GM12878 (cell line): ENCODE measurements around the gene ZDHHC5. TPM values are rescaled to one million over a fixed set of nuclear protein-coding genes. Genes with fewer than 3 reads are reported as not detected.

Experiments used
- ATAC-seq: fragments of 200-7000 bp; cut with Tn5 transposase; 3 replicates; pipeline ENCODE4 v1.9.1; 2020; ENCODE audit warnings: mild to moderate bottlenecking, moderate library complexity
- BruUV-seq: library from RNA; stranded (reverse); fragments of 400-500 nt; replicated peaks from 2 replicates; lab custom pipeline; 2021; lab: Mats Ljungman, UMichigan
- CTCF ChIA-PET: fragments of 300-600 bp; sonication (Branson Sonifier 250); formaldehyde crosslinking; extraction: SDS; loops from one replicate; lab custom pipeline; 2021; ENCODE audit warnings: inconsistent platforms; lab: Yijun Ruan, JAX
- POLR2A ChIA-PET: fragments of 350-600 bp; formaldehyde crosslinking; extraction: SDS; loops from one replicate; lab custom pipeline; 2021; ENCODE audit warnings: inconsistent platforms; lab: Charles Lee
- RAD21 ChIA-PET: fragments of 300-600 bp; sonication (Branson Sonifier 250); formaldehyde crosslinking; loops from one replicate; lab custom pipeline; 2023; ENCODE audit warnings: antibody characterized with exemption; ENCODE audit not compliant: unreplicated experiment; lab: Charles Lee
- SMC1A ChIA-PET: fragments of 300-600 bp; sonication (Branson Sonifier 250); formaldehyde crosslinking; loops from one replicate; lab custom pipeline; 2023; ENCODE audit not compliant: unreplicated experiment, uncharacterized antibody; lab: Charles Lee
- DNase-seq: peaks from one replicate; pipeline ENCODE4 v3.0.0-alpha.2; 2011; ENCODE audit warnings: low read depth, low spot score
- FAIRE-seq: peaks from 3 replicates; lab custom pipeline; 2011; peaks lifted over from hg19 to GRCh38; lab: Jason Lieb, UNC
- H2AFZ ChIP-seq: 2 replicates; pipeline ENCODE4 v1.6.0; 2011; ENCODE audit warnings: low read depth, low read length, control low read depth; ENCODE audit not compliant: control insufficient read depth
- H3K27ac ChIP-seq: 2 replicates; pipeline ENCODE4 v1.5.1; 2011; ENCODE audit warnings: control low read depth; ENCODE audit not compliant: control insufficient read depth, insufficient read depth
- H3K27me3 ChIP-seq, 2 experiments: replicated peaks in 1 of 2; 2 replicates each; pipeline versions ENCODE4 v1.6.0 to v1.6.1; 2011; ENCODE audit warnings: low read length in 1 of 2; ENCODE audit not compliant: control insufficient read depth in 2 of 2, insufficient read depth in 2 of 2
- H3K36me3 ChIP-seq, 2 experiments: 2 replicates each; pipeline ENCODE4 v1.5.1; 2011; ENCODE audit warnings: low read length in 1 of 2; ENCODE audit not compliant: control insufficient read depth in 2 of 2, insufficient read depth in 2 of 2
- H3K4me1 ChIP-seq: 2 replicates; pipeline ENCODE4 v1.6.1; 2011; ENCODE audit warnings: mild to moderate bottlenecking, low read length, moderate library complexity, mixed read lengths; ENCODE audit not compliant: control insufficient read depth, insufficient read depth
- H3K4me2 ChIP-seq: 2 replicates; pipeline ENCODE4 v1.6.0; 2011; ENCODE audit warnings: control low read depth; ENCODE audit not compliant: control insufficient read depth, insufficient read depth
- H3K4me3 ChIP-seq: fragments of 200-600 bp; sonication (generic); 2 replicates; pipeline ENCODE4 v1.5.1; 2016
- H3K79me2 ChIP-seq: 2 replicates; pipeline ENCODE4 v1.6.0; 2011; ENCODE audit warnings: low read length; ENCODE audit not compliant: control insufficient read depth, insufficient read depth
- H3K9ac ChIP-seq: 2 replicates; pipeline ENCODE4 v1.8.0; 2011; ENCODE audit warnings: low read length, control low read depth, mixed read lengths; ENCODE audit not compliant: control insufficient read depth, insufficient read depth
- H3K9me3 ChIP-seq: replicated peaks from 3 replicates; pipeline ENCODE4 v1.5.1; 2011; ENCODE audit warnings: mild to moderate bottlenecking, low read length; ENCODE audit not compliant: control insufficient read depth, insufficient read depth
- H4K20me1 ChIP-seq: 2 replicates; pipeline ENCODE4 v1.6.0; 2011; ENCODE audit not compliant: control insufficient read depth, insufficient read depth
- BCL11A ChIP-seq: IDR thresholded peaks from 2 replicates; pipeline ENCODE4 v1.6.1; 2011; ENCODE audit warnings: low read depth, low read length
- CBX5 ChIP-seq: sonication (generic); IDR thresholded peaks from 2 replicates; pipeline ENCODE4 v1.6.1; 2016; ENCODE audit warnings: low read depth, moderate library complexity, mild to moderate bottlenecking, inconsistent platforms
- CTCF ChIP-seq, 3 experiments: IDR thresholded peaks in 2 of 3; conservative IDR thresholded peaks in 1 of 3; 2 replicates each; pipeline ENCODE4 v1.5.1; 2011; ENCODE audit warnings: low read depth in 3 of 3, low read length in 3 of 3, mild to moderate bottlenecking in 3 of 3, control low read depth in 2 of 3, moderate library complexity in 2 of 3, inconsistent platforms in 1 of 3, mixed read lengths in 1 of 3; ENCODE audit not compliant: control insufficient read depth in 2 of 3, insufficient read depth in 1 of 3; ENCODE audit errors: extremely low read depth in 1 of 3
- HCFC1 ChIP-seq: fragments of 150-350 bp; IDR thresholded peaks from 2 replicates; pipeline ENCODE4 v1.6.1; 2014; ENCODE audit warnings: low read length
- NKRF ChIP-seq: fragments of 450-650 bp; conservative IDR thresholded peaks from 2 replicates; pipeline ENCODE4 v1.6.1; 2017; ENCODE audit warnings: mild to moderate bottlenecking, moderate library complexity
- RAD21 ChIP-seq: IDR thresholded peaks from 2 replicates; pipeline ENCODE4 v1.6.1; 2011; ENCODE audit warnings: mild to moderate bottlenecking, low read depth, low read length, moderate library complexity; ENCODE audit not compliant: insufficient read depth
- RUNX3 ChIP-seq: IDR thresholded peaks from 2 replicates; pipeline ENCODE4 v1.6.1; 2012; ENCODE audit warnings: low read length, inconsistent platforms
- STAT3 ChIP-seq: IDR thresholded peaks from 2 replicates; pipeline ENCODE4 v1.6.1; 2011; ENCODE audit warnings: low read depth, low read length, improper control_type of control experiment
- ZBED1 ChIP-seq: IDR thresholded peaks from 2 replicates; pipeline ENCODE4 v1.6.1; 2016; ENCODE audit warnings: borderline replicate concordance
- WGBS: methylation state at CpG from one replicate; pipeline ENCODE4 v1.1.6; 2016; ENCODE audit warnings: low lambda C conversion rate; ENCODE audit not compliant: insufficient replicate concordance, insufficient coverage; ENCODE audit errors: missing lambda C conversion rate; 5-methylcytosine and 5-hydroxymethylcytosine counted together
- in situ Hi-C: fragments of 300-500 bp; cut with MboI; formaldehyde crosslinking; loops from 9 replicates; pipeline ENCODE4 v1.14.3; 2018; ENCODE audit warnings: mixed read lengths
- intact Hi-C: fragments of 100-400 bp; cut with micrococcal nuclease; formaldehyde crosslinking; loops from one replicate; pipeline ENCODE4 v1.14.2; 2022; ENCODE audit not compliant: unreplicated experiment
- polyA plus RNA-seq, 11 experiments: library from polyadenylated mRNA; depleted of rRNA in 4 of 11; unstranded in 6 of 11; stranded (reverse) in 5 of 11; fragments of >200 nt; fragmentation: Nextera tagmentation in 4 of 11; fragmentation: Illumina TruSeq in 1 of 11; extraction: Ambion mirVana in 4 of 11; extraction: Trizol in 1 of 11; gene quantifications; 1 replicate in 1 of 11; 2 replicates in 10 of 11; pipeline versions ENCODE4 v1.2.1 to v1.2.3, GENCODE V29; 2011 to 2016; ENCODE audit warnings: inconsistent platforms in 2 of 11, missing spikeins in 2 of 11, low read depth in 1 of 11
- total RNA-seq, 4 experiments: library from RNA; depleted of rRNA in 3 of 4; stranded (reverse); fragments of >200 nt in 3 of 4; fragmentation: Illumina TruSeq in 1 of 4; extraction: Trizol in 1 of 4; gene quantifications; 2 replicates each; pipeline versions ENCODE4 v1.2.1 to v1.2.3, GENCODE V29; 2013 to 2021
- TF ChIP-seq, protein P1 (sequence below): fragments of 450-650 bp; formaldehyde crosslinking; IDR thresholded peaks from 2 replicates; pipeline ENCODE4 v1.4.0; 2020; ENCODE audit warnings: mild to moderate bottlenecking, moderate library complexity
- TF ChIP-seq, protein P2 (sequence below): fragments of 450-650 bp; IDR thresholded peaks from 2 replicates; pipeline ENCODE4 v1.6.1; 2016; ENCODE audit warnings: mild to moderate bottlenecking, moderate library complexity, borderline replicate concordance

ZDHHC5 gene
- total and polyA plus RNA-seq, 10 of the 15 experiments (the other 5 are each of a cell fraction or from before 2014, with no cell fraction given): 3.9 to 61.3 (median 37.6) TPM

DNA sequence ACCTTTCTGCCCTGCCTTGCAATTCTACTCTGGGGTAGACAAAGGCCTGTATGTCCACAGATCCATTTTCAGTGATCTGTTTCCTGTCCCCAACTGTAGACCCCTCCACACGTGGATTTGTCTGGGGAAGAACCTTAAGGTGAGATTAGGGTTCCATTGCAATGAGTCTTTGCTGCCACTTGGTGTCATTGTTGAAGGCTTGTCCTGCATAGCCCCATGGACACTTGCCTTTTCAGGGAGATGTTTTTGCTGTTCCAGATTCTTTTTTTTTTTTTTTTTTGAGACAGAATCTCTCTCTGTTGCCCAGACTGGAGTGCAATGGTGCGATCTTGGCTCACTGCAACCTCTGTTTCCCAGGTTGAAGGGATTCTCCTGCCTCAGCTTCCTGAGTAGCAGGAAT is 48.6 kb upstream of the ZDHHC5 start:
- FAIRE-seq (no peak), DNase-seq (no peak), ATAC-seq (no peak)
- ChIA-PET CTCF (no interaction called here), POLR2A (no interaction called here), RAD21 (no interaction called here), SMC1A (no interaction called here)
- Histone ChIP-seq H3K9me3 (no peaks in the 10 kb centered on the region; the same call in 1 of the 3 replicates), H3K79me2 (no peaks in the 10 kb centered on the region), H3K36me3 (no peaks in the 10 kb centered on the region), H3K9ac (no peak overlapping the region), H3K27me3 (no peaks in the 10 kb centered on the region; a peak in 1 of 4 replicates), H2AFZ (no peak overlapping the region), H3K4me3 (no peak overlapping the region), H3K4me1 (no peaks in the 10 kb centered on the region), H3K27ac (no peak overlapping the region), H3K4me2 (no peak overlapping the region), H4K20me1 (no peaks in the 10 kb centered on the region)
- WGBS: 20% methylated on average over 2 of the region's 2 CpGs
- no TSS peak for BruUV-seq
- in situ Hi-C loops (no loop called here), intact Hi-C loops (no loop called here)
- no peak for TF ChIP-seq BCL11A
- TF ChIP-seq STAT3: no peak
- TF ChIP-seq, protein P1, sequence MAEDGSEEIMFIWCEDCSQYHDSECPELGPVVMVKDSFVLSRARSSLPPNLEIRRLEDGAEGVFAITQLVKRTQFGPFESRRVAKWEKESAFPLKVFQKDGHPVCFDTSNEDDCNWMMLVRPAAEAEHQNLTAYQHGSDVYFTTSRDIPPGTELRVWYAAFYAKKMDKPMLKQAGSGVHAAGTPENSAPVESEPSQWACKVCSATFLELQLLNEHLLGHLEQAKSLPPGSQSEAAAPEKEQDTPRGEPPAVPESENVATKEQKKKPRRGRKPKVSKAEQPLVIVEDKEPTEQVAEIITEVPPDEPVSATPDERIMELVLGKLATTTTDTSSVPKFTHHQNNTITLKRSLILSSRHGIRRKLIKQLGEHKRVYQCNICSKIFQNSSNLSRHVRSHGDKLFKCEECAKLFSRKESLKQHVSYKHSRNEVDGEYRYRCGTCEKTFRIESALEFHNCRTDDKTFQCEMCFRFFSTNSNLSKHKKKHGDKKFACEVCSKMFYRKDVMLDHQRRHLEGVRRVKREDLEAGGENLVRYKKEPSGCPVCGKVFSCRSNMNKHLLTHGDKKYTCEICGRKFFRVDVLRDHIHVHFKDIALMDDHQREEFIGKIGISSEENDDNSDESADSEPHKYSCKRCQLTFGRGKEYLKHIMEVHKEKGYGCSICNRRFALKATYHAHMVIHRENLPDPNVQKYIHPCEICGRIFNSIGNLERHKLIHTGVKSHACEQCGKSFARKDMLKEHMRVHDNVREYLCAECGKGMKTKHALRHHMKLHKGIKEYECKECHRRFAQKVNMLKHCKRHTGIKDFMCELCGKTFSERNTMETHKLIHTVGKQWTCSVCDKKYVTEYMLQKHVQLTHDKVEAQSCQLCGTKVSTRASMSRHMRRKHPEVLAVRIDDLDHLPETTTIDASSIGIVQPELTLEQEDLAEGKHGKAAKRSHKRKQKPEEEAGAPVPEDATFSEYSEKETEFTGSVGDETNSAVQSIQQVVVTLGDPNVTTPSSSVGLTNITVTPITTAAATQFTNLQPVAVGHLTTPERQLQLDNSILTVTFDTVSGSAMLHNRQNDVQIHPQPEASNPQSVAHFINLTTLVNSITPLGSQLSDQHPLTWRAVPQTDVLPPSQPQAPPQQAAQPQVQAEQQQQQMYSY: no peak
- TF ChIP-seq ZBED1: no peak
- no peak for TF ChIP-seq RAD21
- TF ChIP-seq CBX5: peak; percentile 53; the same call in 1 of the 2 replicates
- TF ChIP-seq CTCF (IDR thresholded peaks at IDR 0.05 in 2 of 3, conservative IDR thresholded peaks at IDR 0.05 in 1 of 3; ENCODE audit: control insufficient read depth in 2 of 3, extremely low read depth in 1 of 3, insufficient read depth in 1 of 3, low read depth in 3 of 3, low read length in 3 of 3): peak in 2 of 3 experiments; percentile 5 to 36; a peak in 2 of 6 replicates
- TF ChIP-seq RUNX3: no peak
- TF ChIP-seq HCFC1: no peak
- no peak for TF ChIP-seq NKRF
- TF ChIP-seq, protein P2, sequence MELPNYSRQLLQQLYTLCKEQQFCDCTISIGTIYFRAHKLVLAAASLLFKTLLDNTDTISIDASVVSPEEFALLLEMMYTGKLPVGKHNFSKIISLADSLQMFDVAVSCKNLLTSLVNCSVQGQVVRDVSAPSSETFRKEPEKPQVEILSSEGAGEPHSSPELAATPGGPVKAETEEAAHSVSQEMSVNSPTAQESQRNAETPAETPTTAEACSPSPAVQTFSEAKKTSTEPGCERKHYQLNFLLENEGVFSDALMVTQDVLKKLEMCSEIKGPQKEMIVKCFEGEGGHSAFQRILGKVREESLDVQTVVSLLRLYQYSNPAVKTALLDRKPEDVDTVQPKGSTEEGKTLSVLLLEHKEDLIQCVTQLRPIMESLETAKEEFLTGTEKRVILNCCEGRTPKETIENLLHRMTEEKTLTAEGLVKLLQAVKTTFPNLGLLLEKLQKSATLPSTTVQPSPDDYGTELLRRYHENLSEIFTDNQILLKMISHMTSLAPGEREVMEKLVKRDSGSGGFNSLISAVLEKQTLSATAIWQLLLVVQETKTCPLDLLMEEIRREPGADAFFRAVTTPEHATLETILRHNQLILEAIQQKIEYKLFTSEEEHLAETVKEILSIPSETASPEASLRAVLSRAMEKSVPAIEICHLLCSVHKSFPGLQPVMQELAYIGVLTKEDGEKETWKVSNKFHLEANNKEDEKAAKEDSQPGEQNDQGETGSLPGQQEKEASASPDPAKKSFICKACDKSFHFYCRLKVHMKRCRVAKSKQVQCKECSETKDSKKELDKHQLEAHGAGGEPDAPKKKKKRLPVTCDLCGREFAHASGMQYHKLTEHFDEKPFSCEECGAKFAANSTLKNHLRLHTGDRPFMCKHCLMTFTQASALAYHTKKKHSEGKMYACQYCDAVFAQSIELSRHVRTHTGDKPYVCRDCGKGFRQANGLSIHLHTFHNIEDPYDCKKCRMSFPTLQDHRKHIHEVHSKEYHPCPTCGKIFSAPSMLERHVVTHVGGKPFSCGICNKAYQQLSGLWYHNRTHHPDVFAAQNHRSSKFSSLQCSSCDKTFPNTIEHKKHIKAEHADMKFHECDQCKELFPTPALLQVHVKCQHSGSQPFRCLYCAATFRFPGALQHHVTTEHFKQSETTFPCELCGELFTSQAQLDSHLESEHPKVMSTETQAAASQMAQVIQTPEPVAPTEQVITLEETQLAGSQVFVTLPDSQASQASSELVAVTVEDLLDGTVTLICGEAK: no peak
